Measurements from ENCODE around the gene IFNG.

Gene IFNG

GRCh38 chr12:68119250-68119649 is 40.3 kb downstream of the IFNG start:
- no peak for TF ChIP-seq REST (IDR thresholded peaks at IDR 0.05; ENCODE audit: insufficient read depth in 1 of 2, low read depth in 2 of 2, low read length in 2 of 2)
- no peak for TF ChIP-seq FOXP2 (optimal IDR thresholded peaks at IDR 0.05; ENCODE audit: borderline replicate concordance, extremely low read depth, extremely low read length, insufficient read depth)
- no peak for TF ChIP-seq TAF1 (IDR thresholded peaks at IDR 0.05; ENCODE audit: borderline replicate concordance, insufficient read depth, low read length)
- TF ChIP-seq POLR2AphosphoS5 (IDR thresholded peaks at IDR 0.05; ENCODE audit: low read depth, low read length): no peak
- no peak for TF ChIP-seq SIN3A (IDR thresholded peaks at IDR 0.05; ENCODE audit: borderline replicate concordance, insufficient read depth, low read length)

GRCh38 chr12:68118096-68118755 is 41.3 kb downstream of the IFNG start:
- TF ChIP-seq POLR2AphosphoS5 (IDR thresholded peaks at IDR 0.05; ENCODE audit: low read depth, low read length) (no peak), FOXP2 (optimal IDR thresholded peaks at IDR 0.05; ENCODE audit: borderline replicate concordance, extremely low read depth, extremely low read length, insufficient read depth) (no peak), SIN3A (IDR thresholded peaks at IDR 0.05; ENCODE audit: borderline replicate concordance, insufficient read depth, low read length) (no peak), TAF1 (IDR thresholded peaks at IDR 0.05; ENCODE audit: borderline replicate concordance, insufficient read depth, low read length) (no peak), REST (IDR thresholded peaks at IDR 0.05; ENCODE audit: insufficient read depth in 1 of 2, low read depth in 2 of 2, low read length in 2 of 2) (no peak)

- TF ChIP-seq POLR2AphosphoS5 (IDR thresholded peaks at IDR 0.05; ENCODE audit: low read depth, low read length) (no peak), TAF1 (IDR thresholded peaks at IDR 0.05; ENCODE audit: borderline replicate concordance, insufficient read depth, low read length) (no peak), REST (IDR thresholded peaks at IDR 0.05; ENCODE audit: insufficient read depth in 1 of 2, low read depth in 2 of 2, low read length in 2 of 2) (no peak), FOXP2 (optimal IDR thresholded peaks at IDR 0.05; ENCODE audit: borderline replicate concordance, extremely low read depth, extremely low read length, insufficient read depth) (no peak), SIN3A (IDR thresholded peaks at IDR 0.05; ENCODE audit: borderline replicate concordance, insufficient read depth, low read length) (no peak)
These were observed 41.9 kb downstream of the IFNG start for GRCh38 chr12:68117661-68118060.

- TF ChIP-seq SIN3A (IDR thresholded peaks at IDR 0.05; ENCODE audit: borderline replicate concordance, insufficient read depth, low read length) (no peak), TAF1 (IDR thresholded peaks at IDR 0.05; ENCODE audit: borderline replicate concordance, insufficient read depth, low read length) (no peak), REST (IDR thresholded peaks at IDR 0.05; ENCODE audit: insufficient read depth in 1 of 2, low read depth in 2 of 2, low read length in 2 of 2) (no peak), POLR2AphosphoS5 (IDR thresholded peaks at IDR 0.05; ENCODE audit: low read depth, low read length) (no peak), FOXP2 (optimal IDR thresholded peaks at IDR 0.05; ENCODE audit: borderline replicate concordance, extremely low read depth, extremely low read length, insufficient read depth) (no peak)
These were observed 44.3 kb downstream of the IFNG start for GRCh38 chr12:68115281-68115680.
